ENCODE data around the gene SLC29A3. TPM values are rescaled to one million over a fixed set of nuclear protein-coding genes. Genes with fewer than 3 reads are reported as not detected.

Gene SLC29A3
- total RNA-seq, 4 donors from 2014 or later: 0.87 to 3.1 (median 2.3) TPM

DNA sequence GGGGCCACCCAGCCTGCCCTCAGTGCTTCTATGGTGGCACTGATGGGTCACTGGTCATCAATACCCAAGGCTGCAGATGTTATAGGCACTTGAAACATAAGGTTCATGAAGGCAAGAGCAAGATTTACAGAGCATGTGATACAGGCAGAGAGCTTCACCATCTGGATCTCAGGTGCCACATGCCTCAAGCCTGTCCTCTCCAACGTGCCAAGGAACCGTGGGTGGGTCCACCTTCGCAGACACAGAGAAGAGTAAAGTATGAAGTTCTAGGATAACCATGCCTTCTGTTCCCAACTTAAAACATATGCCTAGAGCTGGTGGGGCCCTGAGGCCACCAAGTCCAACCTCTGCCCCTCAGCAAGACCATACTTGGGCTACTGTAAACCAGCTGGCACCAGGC lies 51.0 kb downstream of the SLC29A3 start:
- Histone ChIP-seq H3K4me1 (no peaks in the 10 kb centered on the region), H3K36me3 (no peaks in the 10 kb centered on the region), H3K27ac (no peak overlapping the region), H3K4me3 (no peak overlapping the region), H3K9me3 (no peaks in the 10 kb centered on the region), H3K27me3 (no peaks in the 10 kb centered on the region)
- TF ChIP-seq POLR2A (IDR thresholded peaks at IDR 0.05): no peak
- TF ChIP-seq, protein P1, sequence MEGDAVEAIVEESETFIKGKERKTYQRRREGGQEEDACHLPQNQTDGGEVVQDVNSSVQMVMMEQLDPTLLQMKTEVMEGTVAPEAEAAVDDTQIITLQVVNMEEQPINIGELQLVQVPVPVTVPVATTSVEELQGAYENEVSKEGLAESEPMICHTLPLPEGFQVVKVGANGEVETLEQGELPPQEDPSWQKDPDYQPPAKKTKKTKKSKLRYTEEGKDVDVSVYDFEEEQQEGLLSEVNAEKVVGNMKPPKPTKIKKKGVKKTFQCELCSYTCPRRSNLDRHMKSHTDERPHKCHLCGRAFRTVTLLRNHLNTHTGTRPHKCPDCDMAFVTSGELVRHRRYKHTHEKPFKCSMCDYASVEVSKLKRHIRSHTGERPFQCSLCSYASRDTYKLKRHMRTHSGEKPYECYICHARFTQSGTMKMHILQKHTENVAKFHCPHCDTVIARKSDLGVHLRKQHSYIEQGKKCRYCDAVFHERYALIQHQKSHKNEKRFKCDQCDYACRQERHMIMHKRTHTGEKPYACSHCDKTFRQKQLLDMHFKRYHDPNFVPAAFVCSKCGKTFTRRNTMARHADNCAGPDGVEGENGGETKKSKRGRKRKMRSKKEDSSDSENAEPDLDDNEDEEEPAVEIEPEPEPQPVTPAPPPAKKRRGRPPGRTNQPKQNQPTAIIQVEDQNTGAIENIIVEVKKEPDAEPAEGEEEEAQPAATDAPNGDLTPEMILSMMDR (IDR thresholded peaks at IDR 0.05): no peak
- 74 to 80% methylated on average over 3 of the region's 3 CpGs for WGBS, 2 donors
- no peak for DNase-seq
- intact Hi-C loops (cut with DNase I): no loop called here

DNA sequence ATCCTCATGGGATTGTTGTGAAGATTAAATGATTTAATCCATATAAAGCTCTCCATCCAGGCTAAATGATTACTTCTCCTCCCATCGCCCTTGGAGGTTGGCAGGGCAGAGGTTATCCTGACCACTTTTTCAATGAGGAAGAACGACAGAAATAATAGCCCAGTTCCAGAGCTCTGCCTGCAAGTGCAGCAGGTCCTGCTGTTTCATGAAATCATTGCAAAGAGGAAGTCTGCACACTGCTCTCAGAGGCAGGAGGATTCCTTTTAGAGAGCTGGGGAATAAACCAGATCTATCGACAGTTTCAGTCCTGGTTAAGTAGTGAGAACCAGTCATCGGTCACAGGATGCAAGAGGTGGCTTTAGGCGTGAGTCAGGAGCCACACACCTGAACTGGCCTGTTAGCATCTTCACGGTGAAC lies 52.7 kb downstream of the SLC29A3 start:
- Histone ChIP-seq H3K4me3 (no peak overlapping the region), H3K36me3 (no peaks in the 10 kb centered on the region), H3K27ac (peak overlapping the region in 2 of 4 donors; percentile 21 to 53), H3K27me3 (no peaks in the 10 kb centered on the region), H3K4me1 (peaks cover 1 to 8% (median 3%) of the 10 kb centered on the region in 3 donors), H3K9me3 (no peaks in the 10 kb centered on the region)
- no peak for DNase-seq
- intact Hi-C loops (cut with DNase I): no loop called here
- TF ChIP-seq POLR2A (IDR thresholded peaks at IDR 0.05): no peak
- TF ChIP-seq, protein P1 (IDR thresholded peaks at IDR 0.05): no peak
- 56 to 63% methylated on average over 6 of the region's 6 CpGs for WGBS, 2 donors

DNA sequence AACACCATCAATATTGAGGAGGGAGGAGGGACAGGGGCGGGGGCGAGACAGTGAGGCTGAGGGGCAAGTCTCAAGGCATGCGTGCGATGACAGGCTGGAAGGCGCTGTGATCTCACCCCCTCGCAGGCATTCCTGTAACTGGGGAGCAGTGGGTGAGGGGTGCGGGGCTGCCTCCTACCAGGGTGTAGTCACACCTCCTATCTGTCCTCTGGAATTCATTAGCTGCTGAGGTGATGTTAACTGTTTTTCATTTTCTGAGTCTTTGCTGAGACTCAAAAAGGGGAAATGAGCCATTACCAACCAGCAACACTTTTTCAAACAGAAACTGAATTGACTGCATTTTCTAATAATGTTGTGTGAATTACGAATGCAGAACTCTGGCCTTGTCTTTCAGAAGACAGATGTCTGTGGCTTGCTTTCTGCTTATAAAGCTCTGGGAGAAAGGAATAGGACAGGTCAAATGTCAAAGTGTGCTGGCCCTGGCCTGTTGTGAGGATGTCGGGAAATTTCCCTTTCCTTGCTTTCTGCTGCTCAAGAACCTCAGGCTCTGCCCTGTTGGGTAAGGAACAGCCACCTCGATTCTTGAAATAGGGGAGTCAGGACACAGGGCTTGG lies 53.9 kb downstream of the SLC29A3 start:
- Histone ChIP-seq H3K27me3 (no peaks in the 10 kb centered on the region), H3K4me3 (no peak overlapping the region), H3K27ac (peak overlapping the region in 2 of 4 donors; percentile 21 to 53), H3K36me3 (no peaks in the 10 kb centered on the region), H3K4me1 (peaks cover 7 to 21% (median 10%) of the 10 kb centered on the region in 3 donors), H3K9me3 (no peaks in the 10 kb centered on the region)
- TF ChIP-seq, protein P1 (IDR thresholded peaks at IDR 0.05): no peak
- no peak for TF ChIP-seq POLR2A (IDR thresholded peaks at IDR 0.05)
- DNase-seq: no peak
- intact Hi-C loops (cut with DNase I): no loop called here
- 55 to 71% methylated on average over 3 to 8 of the region's 10 CpGs for WGBS, 2 donors

DNA sequence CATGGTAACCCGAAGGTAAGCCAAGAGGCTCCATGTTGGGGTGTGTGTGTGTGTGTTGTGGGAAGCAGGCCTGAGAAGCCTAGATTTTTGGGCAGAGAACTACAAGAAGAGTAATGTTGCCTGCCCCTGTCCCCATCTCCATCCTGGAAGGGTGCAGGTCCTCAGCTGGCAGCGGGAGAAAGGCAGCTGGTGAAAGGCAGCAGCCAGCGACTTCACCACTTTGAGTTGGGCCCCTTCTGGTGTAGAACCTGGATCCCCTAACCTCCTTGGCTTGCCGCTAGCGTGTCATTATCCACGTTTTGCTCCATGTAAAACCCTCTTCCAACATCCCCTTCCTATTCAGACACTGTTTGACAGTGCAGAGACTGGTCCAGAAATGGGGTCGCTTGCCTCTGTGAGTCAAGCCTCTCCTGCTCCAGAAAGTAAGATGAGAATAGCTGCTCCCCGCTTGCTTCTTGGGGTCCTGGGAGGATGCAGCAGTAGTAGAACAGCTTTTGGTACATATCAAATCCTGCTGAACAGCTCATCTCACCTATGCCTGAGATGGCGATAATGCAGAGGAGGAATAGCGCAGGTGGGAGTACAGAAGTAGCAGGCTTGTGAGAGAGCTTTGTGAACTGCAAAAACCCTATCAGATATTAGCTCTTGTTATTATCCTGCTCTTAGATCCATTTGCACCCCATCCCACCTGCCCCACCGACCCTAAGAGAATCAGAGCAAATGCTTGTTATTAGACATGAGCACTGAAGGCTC lies 55.6 kb downstream of the SLC29A3 start:
- 85 to 87% methylated on average over 9 of the region's 11 CpGs for WGBS, 2 donors
- H3K9me3 ChIP-seq: no peaks in the 10 kb centered on the region
- DNase-seq: no peak
- no peak for TF ChIP-seq POLR2A (IDR thresholded peaks at IDR 0.05)
- TF ChIP-seq, protein P1 (IDR thresholded peaks at IDR 0.05): no peak
- H3K4me3 ChIP-seq: no peak overlapping the region
- H3K27ac ChIP-seq: no peak overlapping the region
- intact Hi-C loops (cut with DNase I): no loop called here
- H3K36me3 ChIP-seq: no peaks in the 10 kb centered on the region
- no peaks in the 10 kb centered on the region for H3K27me3 ChIP-seq
- H3K4me1 ChIP-seq: peaks cover 7 to 24% (median 10%) of the 10 kb centered on the region in 3 donors

DNA sequence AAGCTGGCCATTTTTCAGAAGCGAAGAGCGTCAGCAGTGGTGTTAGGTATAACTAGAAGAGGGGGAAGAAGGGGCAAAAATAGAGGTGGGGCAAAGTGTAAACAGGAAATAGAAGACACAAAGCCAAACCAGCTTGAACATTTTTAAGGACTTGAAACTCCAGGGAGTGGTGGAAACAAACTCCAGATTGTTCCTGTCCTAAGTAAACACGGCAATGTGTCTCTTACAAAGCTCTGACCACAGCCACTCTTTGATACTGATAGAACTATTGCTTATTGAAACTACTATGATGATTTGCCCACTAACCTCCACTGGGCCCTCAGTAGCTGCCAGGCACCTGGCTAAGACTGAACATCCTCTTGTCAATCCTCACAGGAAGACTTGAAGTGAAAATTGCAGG lies 56.9 kb downstream of the SLC29A3 start:
- H3K4me1 ChIP-seq: peaks cover 7 to 24% (median 10%) of the 10 kb centered on the region in 3 donors
- H3K27me3 ChIP-seq: no peaks in the 10 kb centered on the region
- DNase-seq: no peak
- no peaks in the 10 kb centered on the region for H3K9me3 ChIP-seq
- H3K4me3 ChIP-seq: no peak overlapping the region
- 50 to 56% methylated on average over 3 of the region's 3 CpGs for WGBS, 2 donors
- H3K27ac ChIP-seq: peak overlapping the region in 3 of 4 donors; percentile 43 to 91 (median 89)
- TF ChIP-seq POLR2A (IDR thresholded peaks at IDR 0.05): no peak
- TF ChIP-seq, protein P1 (IDR thresholded peaks at IDR 0.05): no peak
- intact Hi-C loops (cut with DNase I): no loop called here
- H3K36me3 ChIP-seq: no peaks in the 10 kb centered on the region
